ENCODE results near the gene VAMP1.
"Not testable (repeated sequence)": the region's sequence is repeated elsewhere in the genome, so short reads cannot be mapped to it uniquely, and the experiment has no call there.

VAMP1 gene

DNA sequence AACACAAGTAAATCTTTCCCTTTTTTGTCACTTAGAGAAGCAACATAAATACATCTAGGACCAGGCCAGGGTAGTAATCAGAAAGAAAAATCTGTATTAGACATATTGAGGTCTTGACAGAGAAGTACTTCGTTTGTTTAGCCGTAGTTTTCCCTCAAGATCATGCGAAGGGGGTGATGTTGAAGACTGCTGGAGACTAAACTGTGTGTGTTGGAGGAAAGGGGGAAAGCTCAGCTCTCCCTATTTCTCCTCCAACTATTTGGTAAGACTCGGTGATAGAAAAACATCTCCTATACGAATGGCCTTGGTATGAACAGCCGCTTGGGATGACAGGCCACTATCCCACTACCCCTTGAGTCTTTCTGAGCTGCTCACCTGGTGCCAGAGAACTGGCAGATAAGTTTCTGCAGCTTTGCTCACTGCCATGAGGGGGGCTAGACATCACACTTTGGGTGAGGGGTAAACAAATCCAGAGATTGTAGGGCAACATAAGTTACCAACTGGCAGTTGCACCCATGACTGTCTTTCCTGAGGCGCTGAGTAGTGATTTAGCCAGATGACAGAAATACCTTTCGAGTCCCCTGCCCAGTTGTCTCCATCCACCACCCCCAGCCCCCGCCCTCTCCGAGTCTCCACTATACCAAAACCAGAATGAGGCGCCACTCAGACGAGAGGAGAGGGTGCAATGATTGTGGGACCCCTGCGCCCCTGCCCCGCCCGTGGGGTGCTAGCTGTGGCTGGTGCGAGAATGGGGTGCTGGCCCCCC, 685 bp downstream of the VAMP1 start:
- no peak for DNase-seq

- DNase-seq = no peak
Observed at GRCh38 chr12:6469092-6469491, 1.4 kb downstream of the VAMP1 start.

GRCh38 chr12:6468283-6468575, 2.2 kb downstream of the VAMP1 start:
- DNase-seq = no peak

DNA sequence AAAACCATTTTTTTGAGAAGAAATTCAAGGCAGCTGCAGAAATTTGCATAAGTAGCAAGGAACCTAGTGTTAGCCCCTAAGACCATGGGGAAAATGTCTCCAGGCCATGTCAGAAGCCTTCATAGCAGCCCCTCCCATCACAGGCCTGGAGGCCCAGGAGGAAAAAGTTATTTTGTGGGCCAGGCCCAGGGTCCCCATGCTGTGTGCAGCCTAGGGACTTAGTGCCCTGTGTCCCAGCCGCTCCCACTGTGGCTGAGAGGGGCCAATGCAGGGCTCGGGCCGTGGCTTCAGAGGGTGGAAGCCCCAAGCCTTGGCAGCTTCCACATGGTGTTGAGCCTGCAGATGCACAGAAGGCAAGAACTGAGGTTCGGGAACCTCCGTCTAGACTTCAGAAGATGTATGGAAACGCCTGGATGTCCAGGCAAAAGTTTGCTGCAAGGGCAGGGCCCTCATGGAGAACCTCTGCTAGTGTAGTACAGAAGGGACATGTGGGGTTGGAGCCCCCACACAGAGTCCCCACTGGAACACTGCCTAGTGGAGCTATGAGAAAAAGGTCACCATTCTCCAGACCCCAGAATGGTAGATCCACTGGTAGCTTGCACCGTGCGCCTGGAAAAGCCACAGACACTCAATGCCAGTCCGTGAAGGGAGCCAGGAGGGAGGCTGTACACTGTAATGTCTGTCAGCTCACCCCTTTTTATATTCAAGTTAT, 2.8 kb downstream of the VAMP1 start:
- not testable (repeated sequence) for DNase-seq

DNA sequence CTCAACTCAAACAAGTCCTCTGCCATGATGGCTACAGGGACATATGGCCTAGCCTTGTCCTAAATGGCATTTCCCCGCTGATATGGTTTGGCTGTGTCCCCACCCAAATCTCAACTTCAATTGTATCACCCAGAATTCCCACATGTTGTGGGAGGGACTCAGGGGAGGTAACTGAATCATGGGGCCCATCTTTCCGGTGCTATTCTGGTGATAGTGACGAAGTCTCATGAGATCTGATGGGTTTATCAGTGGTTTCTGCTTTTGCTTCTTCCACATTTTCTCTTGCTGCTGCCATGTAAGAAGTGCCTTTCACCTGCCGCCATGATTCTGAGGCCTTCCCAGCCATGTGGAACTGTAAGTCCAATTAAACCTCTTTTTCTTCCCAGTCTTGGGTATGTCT, 3.7 kb downstream of the VAMP1 start:
- DNase-seq = peak in 1 of 2 donors; percentile 56

DNA sequence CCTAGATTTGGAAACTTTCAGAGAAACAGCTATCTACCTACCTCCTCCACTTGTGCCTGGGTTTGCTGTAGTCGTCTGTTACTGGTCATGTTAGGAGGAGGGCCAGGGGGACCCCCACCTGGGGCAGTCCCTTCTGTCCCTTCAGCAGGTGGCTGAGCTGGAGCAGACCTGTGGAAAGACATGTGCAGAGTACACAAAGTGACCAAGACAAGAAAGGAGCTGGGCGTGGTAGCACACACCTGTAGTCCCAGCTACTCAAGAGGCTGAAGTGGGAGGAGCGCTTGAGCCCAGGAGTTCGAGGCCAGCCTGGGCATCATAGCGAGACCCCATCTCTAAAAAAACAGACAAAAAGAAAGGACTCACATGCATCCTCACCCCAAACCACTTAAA, 4.3 kb downstream of the VAMP1 start:
- DNase-seq = no peak

DNA sequence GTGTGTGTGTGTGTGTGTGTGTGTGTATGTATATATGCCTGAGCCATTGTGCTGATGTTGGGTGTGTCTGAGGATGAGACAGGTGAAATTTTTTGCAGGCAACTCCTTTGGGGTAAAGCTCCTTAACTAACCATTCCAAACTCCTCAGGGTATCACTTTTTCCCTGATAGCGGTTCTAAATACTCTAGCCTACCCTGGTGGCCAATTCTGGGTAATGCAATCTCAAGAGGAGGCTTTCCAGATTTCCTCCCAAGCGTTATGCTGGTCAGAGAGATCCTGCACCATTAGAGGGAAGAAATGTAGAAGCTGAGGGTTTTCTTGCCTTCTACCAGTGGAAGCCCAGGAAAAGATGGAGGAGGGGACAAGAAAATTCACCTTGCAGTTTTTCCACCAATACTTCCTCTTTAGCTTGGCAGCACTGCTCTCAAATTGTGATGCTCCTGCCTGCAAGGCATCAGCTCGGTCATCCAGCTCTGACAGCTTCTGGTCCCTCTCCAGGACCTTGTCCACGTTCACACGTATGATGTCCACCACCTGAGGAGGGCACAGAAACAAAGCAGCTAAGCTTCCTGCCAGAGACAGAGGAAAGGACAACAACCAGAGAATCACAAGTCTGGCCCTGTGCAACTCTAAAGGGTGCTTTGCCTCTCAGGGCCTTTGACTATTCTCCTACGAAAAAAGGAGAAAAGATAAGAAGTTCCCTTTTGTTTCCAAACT, 4.9 kb downstream of the VAMP1 start:
- DNase-seq = peak; percentile 63 to 71

- no peak for DNase-seq
Observed at GRCh38 chr12:6464531-6464930, 5.9 kb downstream of the VAMP1 start.

DNA sequence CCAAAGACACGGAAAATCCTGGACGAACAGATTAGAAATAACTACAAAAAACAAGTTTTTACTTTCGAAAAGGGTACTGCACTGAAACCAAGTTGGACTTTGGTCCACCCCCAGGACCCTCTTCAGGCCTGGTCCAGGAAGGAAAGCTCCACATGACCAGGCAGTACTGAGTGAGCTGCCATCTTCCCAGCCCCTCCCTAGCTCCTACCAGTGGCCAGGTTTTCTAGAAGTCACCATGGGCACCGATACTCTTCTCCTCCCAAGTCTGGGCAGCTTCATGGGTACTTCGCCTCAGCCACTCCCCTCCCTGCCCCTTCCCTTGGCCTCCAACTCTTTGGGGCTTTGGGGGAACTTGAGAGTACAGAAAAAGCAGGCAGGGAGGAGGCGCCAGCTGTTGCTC, 6.6 kb downstream of the VAMP1 start:
- no peak for DNase-seq

DNA sequence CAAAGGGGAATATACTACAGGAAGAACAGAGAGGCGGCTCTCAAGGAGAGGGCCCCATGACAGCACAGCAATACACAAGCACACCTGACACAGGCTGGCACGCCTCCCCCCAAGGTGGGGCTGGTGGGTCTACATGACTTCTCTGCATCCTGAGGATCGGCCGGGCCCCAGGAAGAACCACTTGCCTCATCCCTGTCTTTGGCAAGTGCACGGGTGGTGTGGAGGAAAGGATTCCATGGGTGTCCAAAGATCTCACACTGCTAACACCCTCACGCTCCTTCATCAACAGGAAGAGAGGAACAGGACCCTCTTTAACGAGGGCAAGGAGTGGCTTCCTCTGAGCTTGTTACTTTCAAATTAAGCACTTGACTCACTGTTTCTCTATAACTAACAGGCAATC, 7.3 kb downstream of the VAMP1 start:
- no peak for DNase-seq

DNA sequence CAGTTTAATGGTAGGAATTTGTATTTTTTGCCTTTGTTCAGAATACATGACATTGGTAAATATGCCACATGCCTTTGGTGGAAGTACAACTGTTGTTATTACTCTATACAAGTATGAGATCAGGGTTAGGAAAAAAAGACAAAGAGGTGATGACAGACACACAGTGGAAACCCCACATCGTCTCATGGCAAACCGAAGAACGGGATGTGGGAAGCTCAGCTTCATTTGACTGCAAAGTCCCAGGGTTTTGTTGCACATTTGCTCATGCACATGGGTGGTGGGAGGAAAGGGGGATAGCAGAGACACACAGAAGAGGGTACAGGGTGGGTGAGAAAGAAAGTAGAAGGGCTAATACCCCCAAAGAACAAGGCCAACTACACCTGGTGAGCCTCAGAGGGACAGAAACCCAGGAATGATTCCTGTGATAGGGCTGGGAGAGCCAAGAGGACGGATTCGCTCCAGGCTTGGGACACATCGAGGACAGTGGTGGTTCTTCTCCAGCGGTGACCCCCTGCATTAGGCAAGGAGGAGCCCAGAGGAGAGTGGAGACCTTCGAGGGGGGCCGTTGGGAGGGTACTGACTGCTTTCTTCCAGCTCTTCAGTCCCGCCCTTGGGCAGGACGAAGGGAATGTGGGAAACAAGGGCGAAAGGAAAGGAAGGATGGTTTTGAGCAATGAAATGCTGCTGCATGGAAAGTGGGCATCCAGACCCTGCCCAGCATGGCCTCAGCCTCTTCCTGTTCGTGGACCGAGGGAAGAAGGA, 8.1 kb downstream of the VAMP1 start:
- DNase-seq = peak in 1 of 2 donors; percentile 78

- peak; percentile 88 to 97 for DNase-seq
Observed at GRCh38 chr12:6461401-6462233, 8.9 kb downstream of the VAMP1 start.

GRCh38 chr12:6460751-6461371, 9.6 kb downstream of the VAMP1 start:
- no peak for DNase-seq

GRCh38 chr12:6459004-6459337, 11.5 kb downstream of the VAMP1 start:
- DNase-seq = no peak

- no peak for DNase-seq
Observed at GRCh38 chr12:6458281-6459003, 12.0 kb downstream of the VAMP1 start.

GRCh38 chr12:6457220-6457945, 13.1 kb downstream of the VAMP1 start:
- no peak for DNase-seq

DNA sequence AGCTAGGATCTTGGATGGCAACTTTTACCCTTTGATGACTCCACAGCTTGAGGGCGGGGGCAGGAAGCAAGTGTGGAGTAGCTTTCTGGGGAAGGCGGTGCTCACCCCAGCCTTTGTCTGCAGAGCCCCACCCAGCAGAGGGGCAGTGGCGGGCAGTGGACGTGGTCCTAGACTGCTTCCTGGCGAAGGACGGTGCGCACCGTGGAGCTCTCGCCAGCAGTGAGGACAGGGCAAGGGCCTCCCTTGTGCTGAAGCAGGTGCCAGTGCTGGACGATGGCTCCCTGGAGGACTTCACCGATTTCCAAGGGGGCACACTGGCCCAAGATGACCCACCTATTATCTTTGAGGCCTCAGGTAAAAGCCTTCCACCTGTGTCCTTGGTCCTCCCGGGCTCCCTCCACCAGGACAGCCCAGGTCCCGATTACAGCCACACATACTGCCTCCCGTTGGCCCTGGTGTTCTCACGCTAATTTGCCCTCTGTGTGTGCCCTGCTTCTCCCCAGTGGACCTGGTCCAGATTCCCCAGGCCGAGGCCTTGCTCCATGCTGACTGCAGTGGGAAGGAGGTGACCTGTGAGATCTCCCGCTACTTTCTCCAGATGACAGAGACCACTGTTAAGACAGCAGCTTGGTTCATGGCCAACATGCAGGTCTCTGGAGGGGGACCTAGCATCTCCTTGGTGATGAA, 17.4 kb downstream of the VAMP1 start:
- DNase-seq = peak; percentile 34 to 57

GRCh38 chr12:6452245-6452943, 18.1 kb downstream of the VAMP1 start:
- DNase-seq = peak; percentile 31 to 39

Measured in inflammatory macrophage (primary cell).